Psoas muscle (tissue), 8 donors: Measurements from ENCODE around the gene RABEP2. TPM values are rescaled to one million over a fixed set of nuclear protein-coding genes. Genes with fewer than 3 reads are reported as not detected.

ENCODE experiments used
- ATAC-seq, 4 donors: fragments of 200-7000 bp; cut with Tn5 transposase; one replicate each; pipeline ENCODE4 v1.9.1; 2020; ENCODE audit warnings: moderate library complexity in 3 of 4, mild to moderate bottlenecking in 2 of 4
- DNase-seq, 2 donors: peaks; one replicate each; pipeline ENCODE4 v3.0.0-alpha.2; 2020
- H3K27ac ChIP-seq: fragments of 200-600 bp; one replicate; pipeline ENCODE4 v1.8.0; 2022
- H3K27me3 ChIP-seq, 3 donors: fragments of 200-600 bp in 1 of 3; one replicate each; pipeline versions ENCODE4 v1.6.1 to v1.8.0; 2013 to 2022; ENCODE audit warnings: low read length in 2 of 3, mild to moderate bottlenecking in 2 of 3, moderate library complexity in 1 of 3; ENCODE audit not compliant: insufficient read depth in 3 of 3
- H3K36me3 ChIP-seq, 2 donors: fragments of 200-600 bp in 1 of 2; one replicate each; pipeline versions ENCODE4 v1.6.1 to v1.8.0; 2013 to 2022; ENCODE audit warnings: low read depth in 1 of 2, mild to moderate bottlenecking in 1 of 2, moderate library complexity in 1 of 2; ENCODE audit not compliant: insufficient read depth in 1 of 2
- H3K4me1 ChIP-seq: fragments of 200-600 bp; one replicate; pipeline ENCODE4 v1.8.0; 2022
- H3K4me3 ChIP-seq: fragments of 200-600 bp; one replicate; pipeline ENCODE4 v1.8.0; 2022; ENCODE audit warnings: mild to moderate bottlenecking
- H3K9me3 ChIP-seq: fragments of 200-600 bp; one replicate; pipeline ENCODE4 v1.8.0; 2022
- WGBS, 3 donors: extraction: QIAGEN DNeasy Blood & Tissue Kit; methylation state at CpG; one replicate each; pipeline versions ENCODE4 v1.1.6 to v1.1.7; 2013; 5-methylcytosine and 5-hydroxymethylcytosine counted together
- intact Hi-C, 2 donors: fragments of 100-400 bp; cut with DNase I; formaldehyde crosslinking; loops; one replicate each; pipeline versions ENCODE4 v1.11.0 to v1.14.2; 2022
- polyA plus RNA-seq, 3 donors: library from polyadenylated mRNA; stranded (reverse); fragments of 200-250 nt; gene quantifications; one replicate each; pipeline ENCODE4 v1.2.3, GENCODE V29; 2013
- total RNA-seq, 4 donors: library from RNA; stranded (reverse); fragmentation: NEBNext Ultra II Directional in 2 of 4; extraction: Animal tissue kit (Norgen Biotek cat#: 25700) in 2 of 4; gene quantifications; one replicate each; pipeline versions ENCODE4 v1.2.1 to v1.2.4, GENCODE V29; 2021 to 2023
- TF ChIP-seq, protein P1 (sequence below): fragments of 200-600 bp; IDR thresholded peaks from one replicate; pipeline ENCODE4 v1.8.0; 2022; ENCODE audit warnings: antibody characterized with exemption
- donor health status: healthy with polysubstance abuse.
- donor health status: DM: no; HTN: no; CAD: no; lungs with moderate emphysema.
- donor health status: Bipolar disorder and iron deficiency.
- donor health status: healthy.
- donor health status: DM: yes; HTN: yes; CAD: no.
- donor health status: DM: no; HTN: no; CAD: no.
- donor health status: DM: no; HTN: no; CAD: no.
- donor health status: DM: yes; HTN: yes; CAD: no.

RABEP2 gene
- total and polyA plus RNA-seq, 7 donors = 3.1 to 22.8 (median 6.2) TPM

- WGBS, 3 donors = 89 to 94% (median 94%) methylated on average over 4 of the region's 4 CpGs
- intact Hi-C loops = no loop called here
- no peak overlapping the region for H3K27ac ChIP-seq
- H3K27me3 ChIP-seq = no peaks in the 10 kb centered on the region
- no peaks in the 10 kb centered on the region for H3K9me3 ChIP-seq
- TF ChIP-seq, protein P1, sequence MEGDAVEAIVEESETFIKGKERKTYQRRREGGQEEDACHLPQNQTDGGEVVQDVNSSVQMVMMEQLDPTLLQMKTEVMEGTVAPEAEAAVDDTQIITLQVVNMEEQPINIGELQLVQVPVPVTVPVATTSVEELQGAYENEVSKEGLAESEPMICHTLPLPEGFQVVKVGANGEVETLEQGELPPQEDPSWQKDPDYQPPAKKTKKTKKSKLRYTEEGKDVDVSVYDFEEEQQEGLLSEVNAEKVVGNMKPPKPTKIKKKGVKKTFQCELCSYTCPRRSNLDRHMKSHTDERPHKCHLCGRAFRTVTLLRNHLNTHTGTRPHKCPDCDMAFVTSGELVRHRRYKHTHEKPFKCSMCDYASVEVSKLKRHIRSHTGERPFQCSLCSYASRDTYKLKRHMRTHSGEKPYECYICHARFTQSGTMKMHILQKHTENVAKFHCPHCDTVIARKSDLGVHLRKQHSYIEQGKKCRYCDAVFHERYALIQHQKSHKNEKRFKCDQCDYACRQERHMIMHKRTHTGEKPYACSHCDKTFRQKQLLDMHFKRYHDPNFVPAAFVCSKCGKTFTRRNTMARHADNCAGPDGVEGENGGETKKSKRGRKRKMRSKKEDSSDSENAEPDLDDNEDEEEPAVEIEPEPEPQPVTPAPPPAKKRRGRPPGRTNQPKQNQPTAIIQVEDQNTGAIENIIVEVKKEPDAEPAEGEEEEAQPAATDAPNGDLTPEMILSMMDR = no peak
- no peak overlapping the region for H3K4me3 ChIP-seq
- H3K36me3 ChIP-seq = no peaks in the 10 kb centered on the region
- no peaks in the 10 kb centered on the region for H3K4me1 ChIP-seq
- DNase-seq (no peak), ATAC-seq (no peak)
Observed at GRCh38 chr16:28935346-28935745, 10.3 kb upstream of the RABEP2 start.

DNA sequence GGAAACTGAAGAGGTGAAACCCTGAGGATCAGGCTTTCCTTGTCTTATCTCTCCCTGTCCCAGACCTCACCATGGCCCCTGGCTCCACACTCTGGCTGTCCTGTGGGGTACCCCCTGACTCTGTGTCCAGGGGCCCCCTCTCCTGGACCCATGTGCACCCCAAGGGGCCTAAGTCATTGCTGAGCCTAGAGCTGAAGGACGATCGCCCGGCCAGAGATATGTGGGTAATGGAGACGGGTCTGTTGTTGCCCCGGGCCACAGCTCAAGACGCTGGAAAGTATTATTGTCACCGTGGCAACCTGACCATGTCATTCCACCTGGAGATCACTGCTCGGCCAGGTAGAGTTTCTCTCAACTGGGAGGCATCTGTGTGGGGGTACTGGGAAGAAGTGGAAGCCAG is 8.1 kb upstream of the RABEP2 start:
- H3K27me3 ChIP-seq = no peaks in the 10 kb centered on the region
- TF ChIP-seq, protein P1 = no peak
- H3K36me3 ChIP-seq = no peaks in the 10 kb centered on the region
- H3K9me3 ChIP-seq = no peaks in the 10 kb centered on the region
- WGBS, 3 donors = 58 to 78% (median 78%) methylated on average over 8 of the region's 8 CpGs
- ATAC-seq (no peak), DNase-seq (no peak)
- intact Hi-C loops = no loop called here
- no peak overlapping the region for H3K4me3 ChIP-seq
- H3K4me1 ChIP-seq = no peaks in the 10 kb centered on the region
- H3K27ac ChIP-seq = no peak overlapping the region

- H3K9me3 ChIP-seq = no peaks in the 10 kb centered on the region
- TF ChIP-seq, protein P1 = no peak
- DNase-seq (no peak), ATAC-seq (no peak)
- WGBS, 3 donors = 73 to 79% (median 79%) methylated on average over 20 of the region's 20 CpGs
- H3K27me3 ChIP-seq = no peaks in the 10 kb centered on the region
- no peak overlapping the region for H3K4me3 ChIP-seq
- intact Hi-C loops = no loop called here
- H3K27ac ChIP-seq = no peak overlapping the region
- H3K36me3 ChIP-seq = no peaks in the 10 kb centered on the region
- H3K4me1 ChIP-seq = no peaks in the 10 kb centered on the region
Observed at GRCh38 chr16:28932339-28933141, 7.5 kb upstream of the RABEP2 start.

DNA sequence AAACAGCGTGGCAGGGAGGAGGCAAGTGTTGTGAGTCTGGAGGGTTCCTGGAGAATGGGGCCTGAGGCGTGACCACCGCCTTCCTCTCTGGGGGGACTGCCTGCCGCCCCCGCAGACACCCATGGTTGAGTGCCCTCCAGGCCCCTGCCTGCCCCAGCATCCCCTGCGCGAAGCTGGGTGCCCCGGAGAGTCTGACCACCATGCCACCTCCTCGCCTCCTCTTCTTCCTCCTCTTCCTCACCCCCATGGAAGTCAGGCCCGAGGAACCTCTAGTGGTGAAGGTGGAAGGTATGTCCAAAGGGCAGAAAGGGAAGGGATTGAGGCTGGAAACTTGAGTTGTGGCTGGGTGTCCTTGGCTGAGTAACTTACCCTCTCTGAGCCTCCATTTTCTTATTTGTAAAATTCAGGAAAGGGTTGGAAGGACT is 6.8 kb upstream of the RABEP2 start, which contains the start of gene CD19:
CD19 (plus strand) TSS at position 171 of the 425 bp plus-strand sequence; CDS start at position 201, 30 bp downstream.
- Histone ChIP-seq H3K9me3 (no peaks in the 10 kb centered on the region), H3K27ac (no peak within 1 kb of the TSS), H3K4me3 (no peak within 1 kb of the TSS), H3K36me3 (no peaks in the 10 kb centered on the region), H3K4me1 (no peaks in the 10 kb centered on the region), H3K27me3 (no peaks in the 10 kb centered on the region)
- DNase-seq = no peak
- intact Hi-C loops = no loop called here
- 93 to 97% (median 94%) methylated on average over 8 to 10 of the region's 10 CpGs for WGBS, 3 donors
- ATAC-seq = no peak
- TF ChIP-seq, protein P1 = no peak
